GM18870 (cell line): ENCODE data around the gene PML.
"Not testable (repeated sequence)": the region's sequence is repeated elsewhere in the genome, so short reads cannot be mapped to it uniquely, and the experiment has no call there.

Experiments
- ATAC-seq: cut with Tn5 transposase; IDR thresholded peaks from one replicate; pipeline ENCODE4 v1.9.1; 2021; ENCODE audit warnings: moderate library complexity; ENCODE audit not compliant: unreplicated experiment

The PML gene

GRCh38 chr15:74055804-74056203, 61.3 kb downstream of the PML start:
- no peak for ATAC-seq

- not testable (repeated sequence) for ATAC-seq
Measured at GRCh38 chr15:74056330-74056729, 61.8 kb downstream of the PML start.

GRCh38 chr15:74059050-74059833, 64.7 kb downstream of the PML start:
- ATAC-seq: not testable (repeated sequence)

GRCh38 chr15:74060251-74060650, 65.7 kb downstream of the PML start:
- ATAC-seq: no peak

GRCh38 chr15:74062236-74062635, 67.7 kb downstream of the PML start:
- ATAC-seq: no peak

GRCh38 chr15:74062671-74063070, 68.2 kb downstream of the PML start:
- no peak for ATAC-seq

- ATAC-seq: not testable (repeated sequence)
Measured at GRCh38 chr15:74063425-74064146, 69.1 kb downstream of the PML start.

- not testable (repeated sequence) for ATAC-seq
Measured at GRCh38 chr15:74064183-74064582, 69.7 kb downstream of the PML start.

- not testable (repeated sequence) for ATAC-seq
Measured at GRCh38 chr15:74064822-74065221, 70.3 kb downstream of the PML start.

GRCh38 chr15:74065684-74066411, 71.3 kb downstream of the PML start:
- ATAC-seq: not testable (repeated sequence)

- ATAC-seq: not testable (repeated sequence)
Measured at GRCh38 chr15:74071645-74072044, 77.1 kb downstream of the PML start.

GRCh38 chr15:74072132-74072531, 77.6 kb downstream of the PML start:
- ATAC-seq: not testable (repeated sequence)

GRCh38 chr15:74072614-74073337, 78.3 kb downstream of the PML start:
- not testable (repeated sequence) for ATAC-seq

- not testable (repeated sequence) for ATAC-seq
Measured at GRCh38 chr15:74075781-74076180, 81.3 kb downstream of the PML start.

- ATAC-seq: not testable (repeated sequence)
Measured at GRCh38 chr15:74082450-74082849, 87.9 kb downstream of the PML start, which contains the start of gene GOLGA6A. Gene GOLGA6A (minus strand): TSS chr15:74082550. CDS start chr15:74082509, 41 bp downstream.

- not testable (repeated sequence) for ATAC-seq
Measured at GRCh38 chr15:74094567-74094966, 100.1 kb downstream of the PML start.

- not testable (repeated sequence) for ATAC-seq
Measured at GRCh38 chr15:74095610-74096009, 101.1 kb downstream of the PML start.

GRCh38 chr15:74096753-74097474, 102.4 kb downstream of the PML start:
- not testable (repeated sequence) for ATAC-seq
